HG02763 (cell line): ENCODE data around the gene PTPRN2.
"Not testable (repeated sequence)": the region's sequence is repeated elsewhere in the genome, so short reads cannot be mapped to it uniquely, and the experiment has no call there.

Source experiments
- ATAC-seq: cut with Tn5 transposase; IDR thresholded peaks from one replicate; pipeline ENCODE4 v1.9.1; 2021; ENCODE audit warnings: mild to moderate bottlenecking, moderate library complexity; ENCODE audit not compliant: unreplicated experiment

Gene PTPRN2

DNA sequence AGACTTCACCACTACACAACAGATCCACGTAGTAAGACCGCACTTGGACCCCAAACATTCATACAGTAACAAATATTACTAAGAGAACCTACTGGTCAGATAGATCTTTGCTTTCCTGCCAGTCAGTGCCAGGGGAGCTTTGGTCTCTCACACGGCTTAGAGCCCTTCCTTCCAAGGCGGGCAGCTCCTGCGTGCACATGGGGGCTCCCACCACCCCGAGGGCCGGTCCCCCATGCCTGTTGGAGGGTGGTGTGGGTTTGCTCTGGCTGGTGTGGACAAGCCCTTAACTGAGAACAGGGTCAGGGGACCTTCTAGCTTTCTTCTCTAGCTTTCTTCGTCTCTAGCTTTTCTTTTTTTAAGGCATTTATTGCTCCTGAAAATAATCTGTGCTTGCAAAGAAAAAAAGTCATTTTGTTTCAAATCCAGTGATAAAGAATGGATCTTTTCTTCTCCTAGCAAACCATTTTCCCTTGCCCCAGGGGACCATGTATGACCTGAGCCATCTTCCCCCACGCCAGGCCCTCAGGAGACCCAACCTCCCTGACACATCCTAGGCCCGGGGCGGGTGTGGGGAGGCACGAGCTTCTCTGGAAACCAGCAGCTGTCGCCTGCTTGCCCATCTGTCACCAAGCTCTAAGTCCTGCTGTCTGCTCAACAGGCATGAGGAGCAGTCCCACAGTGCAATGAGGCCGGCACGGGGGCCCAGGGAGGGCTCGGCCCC is 591.1 kb downstream of the PTPRN2 start:
- ATAC-seq, result no peak

DNA sequence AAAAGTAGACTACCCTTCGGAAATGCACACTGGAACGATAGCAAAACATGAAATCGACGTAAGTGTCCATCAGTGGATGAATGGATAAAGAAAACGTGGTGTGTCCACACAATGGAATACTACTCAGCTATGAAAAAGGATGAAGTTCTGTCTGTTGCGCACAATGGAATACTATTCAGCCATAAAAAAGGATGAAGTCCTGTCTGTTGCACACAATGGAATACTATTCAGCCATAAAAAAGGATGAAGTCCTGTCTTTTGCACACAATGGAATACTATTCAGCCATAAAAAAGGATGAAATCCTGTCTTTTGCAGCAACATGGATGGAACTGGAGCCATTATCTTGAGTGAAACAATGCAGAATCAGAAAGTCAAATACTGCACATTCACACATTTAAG is 591.8 kb downstream of the PTPRN2 start:
- no peak for ATAC-seq

DNA sequence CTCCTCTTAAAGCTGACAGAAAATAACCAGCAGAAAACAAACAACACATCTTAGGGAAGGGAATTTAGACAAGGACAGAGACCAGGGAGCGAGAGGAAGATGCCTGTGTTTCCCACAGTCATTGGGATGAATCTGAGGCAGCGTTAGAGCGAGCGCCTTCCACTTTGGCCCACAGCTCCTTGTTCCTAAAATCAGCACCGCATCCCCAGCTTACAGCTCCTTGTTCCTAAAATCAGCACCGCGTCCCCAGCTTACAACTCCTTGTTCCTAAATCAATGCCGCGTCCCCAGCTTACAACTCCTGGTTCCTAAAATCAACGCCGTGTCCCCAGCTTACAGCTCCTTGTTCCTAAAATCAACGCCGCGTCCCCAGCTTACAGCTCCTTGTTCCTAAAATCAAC is 593.3 kb downstream of the PTPRN2 start:
- no peak for ATAC-seq

DNA sequence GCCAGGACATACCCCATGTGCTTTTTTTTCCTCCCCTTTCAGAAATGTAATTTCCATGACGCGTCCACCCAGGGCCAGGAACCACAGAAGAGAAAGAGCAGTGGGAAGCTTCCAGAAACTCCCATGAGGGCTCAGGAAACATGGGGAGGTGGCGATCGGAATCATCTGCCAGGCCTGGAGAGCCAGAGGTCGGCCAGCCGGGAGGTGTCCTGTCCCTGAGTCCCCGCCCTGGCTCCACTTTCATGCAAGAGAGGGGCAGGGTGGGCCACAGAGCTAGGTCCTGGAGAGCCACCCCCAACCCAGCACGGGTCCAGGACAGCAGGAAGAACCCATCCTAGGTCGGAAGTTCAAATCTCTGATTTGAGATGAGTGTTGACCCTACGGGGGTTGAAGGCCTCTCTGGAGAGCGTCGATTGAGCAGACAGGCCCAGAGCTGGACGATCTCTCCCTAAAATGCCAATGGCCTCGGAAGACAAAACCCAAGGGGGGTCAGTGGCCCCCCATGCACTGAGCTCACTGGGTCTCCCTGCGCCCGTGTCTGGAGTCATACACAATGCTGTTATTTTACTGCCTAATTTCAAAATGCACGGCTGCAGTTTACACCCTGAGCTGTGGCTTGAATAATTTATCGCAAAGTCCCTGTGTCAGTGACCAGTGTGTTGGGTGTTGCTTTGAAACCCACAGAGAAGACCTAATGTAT is 594.1 kb downstream of the PTPRN2 start:
- no peak for ATAC-seq

DNA sequence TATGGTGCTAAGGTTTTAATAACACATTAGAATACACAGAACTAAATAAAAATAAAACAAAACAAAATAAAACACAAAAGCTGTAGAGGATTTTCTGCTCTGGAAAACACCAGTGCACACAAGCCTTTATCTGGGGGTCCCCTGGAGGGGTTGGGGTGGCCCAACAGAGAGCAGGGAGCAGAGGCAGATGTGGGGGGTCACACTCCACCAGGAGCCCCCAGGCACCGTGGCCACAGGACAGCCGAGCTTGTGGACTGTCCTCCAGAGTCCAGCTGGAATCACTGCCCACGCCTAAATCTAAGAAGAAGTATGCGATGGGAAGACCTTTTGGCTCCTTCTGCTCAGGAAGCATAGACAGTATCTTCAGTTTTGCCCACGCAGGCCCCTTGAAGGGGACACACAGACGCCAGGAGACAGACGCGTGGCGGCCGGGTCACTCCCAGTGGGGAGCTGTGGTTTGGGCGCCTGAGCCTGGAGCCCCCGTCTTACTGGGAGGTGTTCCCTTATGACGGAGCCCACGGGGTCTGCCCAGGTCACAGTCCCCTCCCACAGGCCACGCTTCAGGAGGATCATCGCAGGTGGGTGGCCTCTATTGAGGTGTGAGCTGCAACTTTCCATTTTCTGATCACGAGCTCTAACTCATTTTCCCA is 595.0 kb downstream of the PTPRN2 start:
- ATAC-seq, result no peak

GRCh38 chr7:157991761-157992160 is 595.9 kb downstream of the PTPRN2 start:
- no peak for ATAC-seq

GRCh38 chr7:157991351-157991750 is 596.3 kb downstream of the PTPRN2 start:
- ATAC-seq, result no peak

GRCh38 chr7:157990881-157991250 is 596.8 kb downstream of the PTPRN2 start:
- ATAC-seq, result no peak

GRCh38 chr7:157990226-157990880 is 597.3 kb downstream of the PTPRN2 start:
- no peak for ATAC-seq

GRCh38 chr7:157989589-157989988 is 598.0 kb downstream of the PTPRN2 start:
- no peak for ATAC-seq

- no peak for ATAC-seq
Measured at GRCh38 chr7:157987906-157988305, 599.7 kb downstream of the PTPRN2 start.

DNA sequence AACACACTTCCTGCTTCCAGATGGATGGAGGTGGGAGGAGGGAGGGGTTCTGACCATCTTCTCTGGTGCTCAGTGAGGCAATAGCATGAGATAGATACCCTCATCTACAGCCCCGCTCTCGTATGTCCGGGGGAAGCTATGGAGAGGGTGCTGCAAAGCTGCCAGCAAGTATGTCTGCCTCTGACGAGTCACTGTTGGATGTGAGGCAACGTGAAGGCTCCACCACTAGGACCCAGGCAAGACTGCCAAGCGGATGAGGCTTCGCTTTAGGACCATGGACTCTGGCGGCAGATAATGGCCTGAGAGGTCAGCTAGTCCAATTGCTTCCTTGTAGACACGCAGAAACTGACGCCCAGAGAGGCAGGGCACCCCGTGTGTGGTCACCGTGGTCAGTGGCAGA is 601.6 kb downstream of the PTPRN2 start:
- ATAC-seq, result no peak

GRCh38 chr7:157985636-157986035 is 602.0 kb downstream of the PTPRN2 start:
- no peak for ATAC-seq

DNA sequence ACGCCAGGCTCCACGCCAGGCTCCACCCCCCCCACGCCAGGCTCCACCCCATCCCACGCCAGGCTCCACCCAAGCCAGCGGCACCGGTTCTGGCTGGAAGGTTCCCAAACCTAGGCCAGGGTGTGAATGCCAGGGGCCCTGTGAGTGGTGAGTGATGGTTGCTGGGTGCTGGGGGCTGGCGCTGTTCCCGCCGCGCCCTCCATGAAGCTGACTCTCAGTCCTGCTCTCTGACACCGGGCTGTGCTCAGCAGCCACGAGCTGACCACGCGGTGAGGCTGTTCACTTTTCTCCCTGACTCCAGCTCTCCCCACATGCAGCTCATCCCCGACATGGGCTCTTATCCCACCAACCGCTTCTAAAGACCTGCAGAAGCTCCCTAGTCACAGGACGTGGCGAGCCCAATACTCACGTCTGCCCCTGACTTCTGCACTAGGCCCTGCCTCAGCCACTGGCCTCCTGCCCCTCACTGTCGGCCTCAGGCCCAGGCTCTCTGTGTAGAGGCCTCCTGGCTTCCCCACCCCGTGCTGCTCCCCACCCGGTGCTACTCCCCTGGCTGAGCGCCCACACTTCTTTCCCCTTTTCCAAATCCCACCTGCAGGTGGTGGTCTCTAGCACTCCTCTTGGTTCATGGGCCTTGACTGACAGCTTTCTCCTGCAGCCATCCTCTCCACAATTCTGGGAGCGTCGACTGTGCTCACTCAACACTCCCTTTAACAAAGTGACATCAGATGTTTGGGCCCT is 603.0 kb downstream of the PTPRN2 start:
- ATAC-seq, result no peak

- ATAC-seq, result no peak
Measured at GRCh38 chr7:157983502-157984422, 603.9 kb downstream of the PTPRN2 start.

DNA sequence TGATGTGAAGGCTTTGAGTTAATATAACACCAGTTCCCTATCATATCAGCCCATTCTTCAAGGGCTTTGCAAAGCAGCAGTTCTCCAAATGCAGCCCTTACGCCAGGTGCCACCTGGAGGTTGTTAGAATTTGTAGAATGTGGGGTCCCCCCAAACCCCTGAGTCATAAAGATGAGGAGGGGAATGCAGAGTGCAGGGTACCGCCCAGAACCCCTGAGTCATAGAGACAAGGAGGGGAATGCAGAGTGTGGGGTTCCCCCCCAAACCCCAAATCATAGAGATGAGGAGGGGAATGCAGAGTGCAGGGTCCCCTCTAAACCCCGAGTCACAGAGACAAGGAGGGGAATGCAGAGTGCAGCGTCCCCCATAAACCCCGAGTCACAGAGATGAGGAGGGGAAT is 605.8 kb downstream of the PTPRN2 start:
- ATAC-seq, result no peak

GRCh38 chr7:157980774-157981173 is 606.8 kb downstream of the PTPRN2 start:
- no peak for ATAC-seq

GRCh38 chr7:157980341-157980731 is 607.3 kb downstream of the PTPRN2 start:
- ATAC-seq, result not testable (repeated sequence)

- ATAC-seq, result no peak
Measured at GRCh38 chr7:157979636-157980340, 607.8 kb downstream of the PTPRN2 start.
